ENCODE data around the gene CDT1.

The CDT1 gene

GRCh38 chr16:88803264-88803987, at the start of gene CDT1:
Gene CDT1, plus strand, starts transcription at chr16:88803789. Its CDS starts 43 bp downstream, at chr16:88803832.
- peak; percentile 76 for DNase-seq (ENCODE audit: low read depth)

GRCh38 chr16:88754109-88754911, 49.3 kb upstream of the CDT1 start:
- no peak for DNase-seq (ENCODE audit: low read depth)

GRCh38 chr16:88754912-88755744, 48.5 kb upstream of the CDT1 start:
- no peak for DNase-seq (ENCODE audit: low read depth)

GRCh38 chr16:88755745-88756443, 47.7 kb upstream of the CDT1 start:
- no peak for DNase-seq (ENCODE audit: low read depth)

- DNase-seq (ENCODE audit: low read depth), result no peak
These were observed 45.2 kb upstream of the CDT1 start for GRCh38 chr16:88758227-88758943.

- no peak for DNase-seq (ENCODE audit: low read depth)
These were observed 44.7 kb upstream of the CDT1 start for GRCh38 chr16:88758944-88759244.

- no peak for DNase-seq (ENCODE audit: low read depth)
These were observed 44.2 kb upstream of the CDT1 start for GRCh38 chr16:88759245-88759975.

- DNase-seq (ENCODE audit: low read depth), result no peak
These were observed 43.6 kb upstream of the CDT1 start for GRCh38 chr16:88759976-88760350.

- DNase-seq (ENCODE audit: low read depth), result no peak
These were observed 43.0 kb upstream of the CDT1 start for GRCh38 chr16:88760424-88761142.

GRCh38 chr16:88761143-88761534, 42.5 kb upstream of the CDT1 start:
- no peak for DNase-seq (ENCODE audit: low read depth)

GRCh38 chr16:88761830-88762229, 41.8 kb upstream of the CDT1 start:
- DNase-seq (ENCODE audit: low read depth), result no peak

GRCh38 chr16:88762258-88762870, 41.2 kb upstream of the CDT1 start:
- no peak for DNase-seq (ENCODE audit: low read depth)

GRCh38 chr16:88762941-88763340, 40.6 kb upstream of the CDT1 start:
- no peak for DNase-seq (ENCODE audit: low read depth)

- DNase-seq (ENCODE audit: low read depth), result no peak
These were observed 40.0 kb upstream of the CDT1 start for GRCh38 chr16:88763502-88764053.

- no peak for DNase-seq (ENCODE audit: low read depth)
These were observed 39.5 kb upstream of the CDT1 start for GRCh38 chr16:88764080-88764479.

GRCh38 chr16:88764913-88765349, 38.7 kb upstream of the CDT1 start:
- DNase-seq (ENCODE audit: low read depth), result no peak

GRCh38 chr16:88766975-88767374, 36.6 kb upstream of the CDT1 start:
- no peak for DNase-seq (ENCODE audit: low read depth)

- DNase-seq (ENCODE audit: low read depth), result no peak
These were observed 36.0 kb upstream of the CDT1 start for GRCh38 chr16:88767546-88768070.
